ENCODE data around the gene ESYT3. TPM values are rescaled to one million over a fixed set of nuclear protein-coding genes. Genes with fewer than 3 reads are reported as not detected.

ESYT3 gene
- total RNA-seq, 1 experiment from 2014 or later = 7.6 TPM

DNA sequence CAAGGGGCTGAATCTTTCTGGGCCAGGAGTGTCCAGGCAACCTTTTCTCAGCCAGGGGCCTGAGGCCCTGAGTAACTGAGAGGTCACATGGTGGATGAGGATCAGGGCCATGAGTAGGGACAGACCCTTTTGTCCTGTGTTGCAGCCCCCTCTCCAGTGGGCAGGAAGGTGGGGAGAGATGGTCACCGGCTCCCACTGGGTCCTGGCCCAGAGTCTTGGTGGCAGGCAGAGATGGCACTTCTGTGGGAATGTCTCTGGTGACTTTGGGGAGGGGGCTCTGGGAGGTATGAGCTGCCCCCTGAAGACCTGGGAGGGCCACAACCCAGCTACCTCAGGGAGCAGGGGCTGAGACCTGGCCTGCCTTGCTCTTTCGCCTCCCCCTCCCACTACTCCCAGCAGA lies 6.8 kb downstream of the ESYT3 start:
- peaks cover 18% of the 10 kb centered on the region for H3K4me1 Mint-ChIP-seq (ENCODE audit: low read depth, unreplicated experiment)
- TF ChIP-seq, protein P1, sequence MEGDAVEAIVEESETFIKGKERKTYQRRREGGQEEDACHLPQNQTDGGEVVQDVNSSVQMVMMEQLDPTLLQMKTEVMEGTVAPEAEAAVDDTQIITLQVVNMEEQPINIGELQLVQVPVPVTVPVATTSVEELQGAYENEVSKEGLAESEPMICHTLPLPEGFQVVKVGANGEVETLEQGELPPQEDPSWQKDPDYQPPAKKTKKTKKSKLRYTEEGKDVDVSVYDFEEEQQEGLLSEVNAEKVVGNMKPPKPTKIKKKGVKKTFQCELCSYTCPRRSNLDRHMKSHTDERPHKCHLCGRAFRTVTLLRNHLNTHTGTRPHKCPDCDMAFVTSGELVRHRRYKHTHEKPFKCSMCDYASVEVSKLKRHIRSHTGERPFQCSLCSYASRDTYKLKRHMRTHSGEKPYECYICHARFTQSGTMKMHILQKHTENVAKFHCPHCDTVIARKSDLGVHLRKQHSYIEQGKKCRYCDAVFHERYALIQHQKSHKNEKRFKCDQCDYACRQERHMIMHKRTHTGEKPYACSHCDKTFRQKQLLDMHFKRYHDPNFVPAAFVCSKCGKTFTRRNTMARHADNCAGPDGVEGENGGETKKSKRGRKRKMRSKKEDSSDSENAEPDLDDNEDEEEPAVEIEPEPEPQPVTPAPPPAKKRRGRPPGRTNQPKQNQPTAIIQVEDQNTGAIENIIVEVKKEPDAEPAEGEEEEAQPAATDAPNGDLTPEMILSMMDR (IDR thresholded peaks at IDR 0.05; ENCODE audit: insufficient read depth in 1 of 2, low read depth in 1 of 2, low read length in 1 of 2, severe bottlenecking in 1 of 2, unreplicated experiment in 1 of 2) = no peak
- POLR2A ChIA-PET = no interaction called here

GRCh38 chr3:138441742-138442141 lies 7.3 kb downstream of the ESYT3 start:
- DNase-seq = no peak
- H3K9me3 ChIP-seq = no peaks in the 10 kb centered on the region
- BruUV-seq (replicated peaks) = no TSS peak
- ChIA-PET POLR2A (no interaction called here), CTCF (interaction anchor here (1.0 kb wide), 1 partner anchor 494 kb away, joined by 3 read pairs; no protein-coding TSS in a partner anchor)
- Mint-ChIP-seq H3K36me3 (ENCODE audit: insufficient read depth, unreplicated experiment) (no peaks in the 10 kb centered on the region), H3K4me1 (ENCODE audit: low read depth, unreplicated experiment) (peaks cover 18% of the 10 kb centered on the region), H3K27ac (ENCODE audit: unreplicated experiment) (no peak overlapping the region), H3K9me3 (ENCODE audit: unreplicated experiment) (no peaks in the 10 kb centered on the region), H3K4me3 (ENCODE audit: unreplicated experiment) (no peak overlapping the region), H3K27me3 (ENCODE audit: insufficient read depth, unreplicated experiment) (no peaks in the 10 kb centered on the region)
- no peaks in the 10 kb centered on the region; the same call in 1 of the 2 replicates for H3K36me3 ChIP-seq (ENCODE audit: control insufficient read depth, insufficient read depth, low read length)
- TF ChIP-seq, protein P1 (IDR thresholded peaks at IDR 0.05; ENCODE audit: insufficient read depth in 1 of 2, low read depth in 1 of 2, low read length in 1 of 2, severe bottlenecking in 1 of 2, unreplicated experiment in 1 of 2) = no peak
- H3K4me3 ChIP-seq (ENCODE audit: low read depth, low read length) = no peak overlapping the region
- peaks cover 32% of the 10 kb centered on the region for H3K4me1 ChIP-seq
- H3K27me3 ChIP-seq (replicated peaks; ENCODE audit: control insufficient read depth, insufficient read depth, low read length) = no peaks in the 10 kb centered on the region
- intact Hi-C loops (cut with micrococcal nuclease; ENCODE audit: unreplicated experiment) = loop anchor here (1.0 kb wide), 1 partner anchor 23 kb away; no protein-coding TSS in a partner anchor

More for the DNA sequence above, 6.8 kb downstream of the ESYT3 start:
- Histone ChIP-seq H3K36me3 (ENCODE audit: control insufficient read depth, insufficient read depth, low read length) (no peaks in the 10 kb centered on the region; the same call in 1 of the 2 replicates), H3K4me1 (peaks cover 32% of the 10 kb centered on the region), H3K9me3 (no peaks in the 10 kb centered on the region), H3K27me3 (replicated peaks; ENCODE audit: control insufficient read depth, insufficient read depth, low read length) (no peaks in the 10 kb centered on the region), H3K4me3 (ENCODE audit: low read depth, low read length) (no peak overlapping the region)
- H3K9me3 Mint-ChIP-seq (ENCODE audit: unreplicated experiment) = no peaks in the 10 kb centered on the region
- H3K36me3 Mint-ChIP-seq (ENCODE audit: insufficient read depth, unreplicated experiment) = no peaks in the 10 kb centered on the region
- no peak for DNase-seq
- no peaks in the 10 kb centered on the region for H3K27me3 Mint-ChIP-seq (ENCODE audit: insufficient read depth, unreplicated experiment)
- CTCF ChIA-PET = no interaction called here
- no TSS peak for BruUV-seq (replicated peaks)
- H3K4me3 Mint-ChIP-seq (ENCODE audit: unreplicated experiment) = no peak overlapping the region
- H3K27ac Mint-ChIP-seq (ENCODE audit: unreplicated experiment) = no peak overlapping the region
- intact Hi-C loops (cut with micrococcal nuclease; ENCODE audit: unreplicated experiment) = no loop called here

- Mint-ChIP-seq H3K4me1 (ENCODE audit: low read depth, unreplicated experiment) (peaks cover 18% of the 10 kb centered on the region), H3K9me3 (ENCODE audit: unreplicated experiment) (no peaks in the 10 kb centered on the region), H3K36me3 (ENCODE audit: insufficient read depth, unreplicated experiment) (no peaks in the 10 kb centered on the region), H3K27me3 (ENCODE audit: insufficient read depth, unreplicated experiment) (no peaks in the 10 kb centered on the region), H3K4me3 (ENCODE audit: unreplicated experiment) (peak overlapping the region; percentile 33), H3K27ac (ENCODE audit: unreplicated experiment) (peak overlapping the region; percentile 50)
- DNase-seq = peak; percentile 71 to 82
- TF ChIP-seq, protein P1 (IDR thresholded peaks at IDR 0.05; ENCODE audit: insufficient read depth in 1 of 2, low read depth in 1 of 2, low read length in 1 of 2, severe bottlenecking in 1 of 2, unreplicated experiment in 1 of 2) = no peak
- ChIA-PET POLR2A (interaction anchor here (0.8 kb wide), 1 partner anchor 8 kb away, joined by 5 read pairs; no protein-coding TSS in a partner anchor), CTCF (interaction anchor here (0.6 to 1.0 kb wide), 2 partner anchors 32 to 494 kb away, joined by 3 to 6 read pairs; no protein-coding TSS in a partner anchor)
- intact Hi-C loops (cut with micrococcal nuclease; ENCODE audit: unreplicated experiment) = loop anchor here (1.0 kb wide), 1 partner anchor 24 kb away; no protein-coding TSS in a partner anchor
- peaks cover 32% of the 10 kb centered on the region for H3K4me1 ChIP-seq
- no peaks in the 10 kb centered on the region for H3K27me3 ChIP-seq (replicated peaks; ENCODE audit: control insufficient read depth, insufficient read depth, low read length)
- BruUV-seq (replicated peaks) = no TSS peak
- no peaks in the 10 kb centered on the region; the same call in 1 of the 2 replicates for H3K36me3 ChIP-seq (ENCODE audit: control insufficient read depth, insufficient read depth, low read length)
- H3K9me3 ChIP-seq = no peaks in the 10 kb centered on the region
- H3K4me3 ChIP-seq (ENCODE audit: low read depth, low read length) = no peak overlapping the region
These were observed 8.0 kb downstream of the ESYT3 start for GRCh38 chr3:138442433-138442832.
